ENCODE data around the gene SURF1.

The SURF1 gene

GRCh38 chr9:133304477-133305377 lies 51.6 kb downstream of the SURF1 start:
- no peak for TF ChIP-seq CTCF (IDR thresholded peaks at IDR 0.05; ENCODE audit: borderline replicate concordance, insufficient read depth, low read depth, low read length)
- no peak overlapping the region for H3K4me3 ChIP-seq (ENCODE audit: low read depth, low read length)

GRCh38 chr9:133304158-133304470 lies 52.2 kb downstream of the SURF1 start:
- TF ChIP-seq CTCF (IDR thresholded peaks at IDR 0.05; ENCODE audit: borderline replicate concordance, insufficient read depth, low read depth, low read length): no peak
- H3K4me3 ChIP-seq (ENCODE audit: low read depth, low read length): no peak overlapping the region

GRCh38 chr9:133303266-133304157 lies 52.8 kb downstream of the SURF1 start:
- no peak for TF ChIP-seq CTCF (IDR thresholded peaks at IDR 0.05; ENCODE audit: borderline replicate concordance, insufficient read depth, low read depth, low read length)
- H3K4me3 ChIP-seq (ENCODE audit: low read depth, low read length): no peak overlapping the region

Data from GM12875 (cell line).